Testis (tissue), 2 donors: Measurements from ENCODE around the gene IL1RAPL1.
A peak's percentile ranks its signal among the peaks of the same experiment; 100 is the strongest.

ENCODE experiments used
- CTCF ChIP-seq, 3 experiments: fragments of 450-650 bp in 2 of 3; fragments of 200-600 bp in 1 of 3; sonication (generic) in 1 of 3; IDR thresholded peaks; one replicate each; pipeline ENCODE4 v1.5.1; 2016 to 2019; ENCODE audit warnings: antibody characterized with exemption in 3 of 3, mild to moderate bottlenecking in 2 of 3, moderate library complexity in 1 of 3
- POLR2A ChIP-seq: fragments of 450-650 bp; IDR thresholded peaks from one replicate; pipeline ENCODE4 v1.6.1; 2017; ENCODE audit warnings: antibody characterized with exemption, mild to moderate bottlenecking, moderate library complexity

GRCh38 chrX:29478336-29479069 is 891.3 kb downstream of the IL1RAPL1 start:
- TF ChIP-seq POLR2A, result no peak
- peak in 1 of 3 experiments; percentile 14 for TF ChIP-seq CTCF (IDR thresholded peaks at IDR 0.05)
